Jurkat, Clone E6-1 (cell line): ENCODE data around the gene CFAP157.
"Not testable (repeated sequence)": the region's sequence is repeated elsewhere in the genome, so short reads cannot be mapped to it uniquely, and the experiment has no call there.

Experiments
- DNase-seq: peaks from one replicate; pipeline ENCODE4 v3.0.0-alpha.2; 2011; ENCODE audit warnings: low read depth, low spot score
- H3K4me3 ChIP-seq: 2 replicates; pipeline ENCODE4 v1.5.1; 2011; ENCODE audit warnings: mild to moderate bottlenecking, low read length, control low read depth, moderate library complexity

CFAP157 gene

GRCh38 chr9:127753148-127753547 lies 46.4 kb downstream of the CFAP157 start:
- DNase-seq = no peak
- no peak overlapping the region for H3K4me3 ChIP-seq

GRCh38 chr9:127753622-127754021 lies 46.8 kb downstream of the CFAP157 start:
- no peak overlapping the region for H3K4me3 ChIP-seq
- DNase-seq = no peak

- DNase-seq = no peak
Observed at GRCh38 chr9:127754099-127755060, 47.6 kb downstream of the CFAP157 start.

GRCh38 chr9:127755061-127756060 lies 48.6 kb downstream of the CFAP157 start:
- H3K4me3 ChIP-seq = no peak overlapping the region

More at GRCh38 chr9:127754099-127755060, 47.6 kb downstream of the CFAP157 start:
- H3K4me3 ChIP-seq = no peak overlapping the region

DNA sequence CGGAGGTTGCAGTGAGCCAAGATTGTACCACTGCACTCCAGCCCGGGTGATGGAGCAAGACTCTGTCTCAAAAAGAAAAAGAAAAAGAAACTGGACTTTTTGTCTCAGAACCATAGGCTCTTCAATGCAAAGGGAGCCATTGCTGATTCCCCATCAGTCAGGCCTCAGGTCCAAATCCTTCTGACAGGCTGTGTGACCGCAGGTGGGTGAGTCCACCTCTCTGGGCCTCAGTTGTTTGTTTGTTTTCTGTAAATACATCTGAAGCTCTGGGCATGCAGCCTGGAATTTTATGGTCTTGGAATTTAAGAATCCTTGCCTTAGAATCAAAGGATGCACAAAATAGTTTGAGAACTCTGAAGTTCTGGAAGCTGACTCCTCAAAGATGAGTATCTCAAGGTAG lies 49.4 kb downstream of the CFAP157 start:
- no peak overlapping the region for H3K4me3 ChIP-seq

More at GRCh38 chr9:127755061-127756060, 48.6 kb downstream of the CFAP157 start:
- no peak for DNase-seq

DNA sequence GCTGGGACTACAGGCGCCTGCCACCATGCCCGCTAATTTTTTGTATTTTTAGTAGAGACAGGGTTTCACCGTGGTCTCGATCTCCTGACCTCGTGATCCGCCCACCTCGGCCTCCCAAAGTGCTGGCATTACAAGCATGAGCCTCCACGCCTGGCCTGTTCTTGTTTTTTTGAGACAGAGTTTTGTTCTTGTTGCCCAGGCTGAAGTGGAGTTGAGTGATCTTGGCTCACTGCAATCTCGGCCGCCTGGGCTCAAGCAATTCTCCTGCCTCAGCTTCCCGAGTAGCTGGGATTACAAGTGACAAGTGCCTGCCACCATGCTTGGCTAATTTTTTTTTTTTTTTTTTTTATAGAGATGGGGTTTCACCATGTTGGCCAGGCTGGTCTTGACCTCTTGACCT lies 50.0 kb downstream of the CFAP157 start:
- DNase-seq, H3K4me3 ChIP-seq: not testable (repeated sequence)

More for the DNA sequence above, 49.4 kb downstream of the CFAP157 start:
- no peak for DNase-seq

- no peak overlapping the region for H3K4me3 ChIP-seq
- no peak for DNase-seq
Observed at GRCh38 chr9:127758843-127759242, 52.1 kb downstream of the CFAP157 start.

DNA sequence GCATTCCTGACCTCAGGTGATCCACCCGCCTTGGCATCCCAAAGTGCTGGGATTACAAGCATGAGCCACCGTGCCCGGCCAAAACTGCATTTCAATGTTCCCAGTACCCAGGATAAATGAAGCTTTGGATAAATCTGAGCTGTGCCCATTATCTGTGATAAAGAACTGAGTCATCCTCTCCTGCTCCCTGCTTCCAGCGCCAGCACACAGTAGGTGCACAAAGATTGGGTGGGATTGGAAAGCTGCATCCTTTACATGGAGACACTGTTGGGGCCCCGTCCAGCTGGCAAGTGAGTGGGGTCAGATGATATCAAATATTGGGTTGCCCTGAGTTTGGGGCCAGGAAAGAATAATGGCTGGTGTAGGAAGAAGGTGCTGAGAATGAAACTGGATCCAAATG lies 54.3 kb downstream of the CFAP157 start:
- DNase-seq = no peak
- H3K4me3 ChIP-seq = no peak overlapping the region

DNA sequence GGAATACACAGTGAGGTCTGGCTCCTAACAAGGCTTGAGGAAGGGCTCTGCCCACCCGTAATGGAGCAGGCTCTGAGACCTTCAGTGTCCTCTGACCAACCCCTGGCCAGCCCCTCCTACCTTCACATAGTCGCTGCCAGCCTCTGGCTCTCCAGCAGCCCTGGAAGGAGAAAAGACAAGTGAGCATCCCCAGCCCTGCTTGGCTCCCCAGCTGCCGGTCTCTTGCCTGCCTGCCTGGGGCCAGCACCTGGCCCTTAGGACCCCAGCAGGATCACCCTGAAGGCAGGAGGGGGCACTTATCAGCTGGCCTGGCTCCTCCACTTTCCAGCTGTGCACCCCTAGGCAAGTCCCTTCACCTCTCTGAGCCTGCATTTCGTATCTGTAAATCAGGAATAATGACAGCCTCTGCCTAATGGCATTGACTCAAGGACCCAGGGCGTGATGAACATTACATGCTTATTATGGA lies 54.7 kb downstream of the CFAP157 start:
- DNase-seq = no peak
- no peak overlapping the region for H3K4me3 ChIP-seq

GRCh38 chr9:127762111-127762676 lies 55.4 kb downstream of the CFAP157 start:
- no peak for DNase-seq
- H3K4me3 ChIP-seq = no peak overlapping the region

- no peak overlapping the region for H3K4me3 ChIP-seq
- DNase-seq = no peak
Observed at GRCh38 chr9:127763918-127764384, 57.2 kb downstream of the CFAP157 start.

DNA sequence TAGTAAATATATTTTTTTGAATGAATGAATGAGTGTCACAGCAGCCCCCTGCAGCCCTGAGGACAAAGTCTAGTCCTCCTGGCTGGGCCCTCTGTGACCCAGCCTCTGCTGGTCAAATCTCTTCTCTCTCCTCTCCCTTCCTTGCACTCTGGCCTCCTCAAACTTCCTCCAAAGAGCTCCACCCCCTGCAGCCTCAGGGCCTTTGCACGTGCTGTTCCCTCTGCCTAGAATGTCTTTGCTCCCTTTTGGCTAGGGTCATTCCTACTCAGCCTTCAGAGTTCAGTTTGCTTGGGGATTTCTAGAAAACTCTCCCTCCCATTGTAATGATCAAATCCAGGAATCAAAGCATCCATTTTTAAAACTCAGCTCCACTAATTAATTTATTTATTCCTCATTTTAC lies 58.6 kb downstream of the CFAP157 start:
- no peak for DNase-seq
- no peak overlapping the region for H3K4me3 ChIP-seq
